Measurements from ENCODE around the gene TLX1.
A peak's percentile ranks its signal among the peaks of the same experiment; 100 is the strongest.
"Not testable (repeated sequence)": the region's sequence is repeated elsewhere in the genome, so short reads cannot be mapped to it uniquely, and the experiment has no call there.

TLX1 gene

GRCh38 chr10:101152316-101152715 is 21.2 kb downstream of the TLX1 start:
- DNase-seq (ENCODE audit: low read depth), result no peak

GRCh38 chr10:101154506-101154905 is 23.4 kb downstream of the TLX1 start:
- not testable (repeated sequence) for DNase-seq (ENCODE audit: low read depth)

GRCh38 chr10:101155896-101156295 is 24.8 kb downstream of the TLX1 start:
- no peak for DNase-seq (ENCODE audit: low read depth)

GRCh38 chr10:101157756-101158458 is 26.8 kb downstream of the TLX1 start:
- no peak for DNase-seq (ENCODE audit: low read depth)

- DNase-seq (ENCODE audit: low read depth), result no peak
These were observed 27.5 kb downstream of the TLX1 start for GRCh38 chr10:101158459-101159058.

- DNase-seq (ENCODE audit: low read depth), result peak; percentile 43
These were observed 30.6 kb downstream of the TLX1 start for GRCh38 chr10:101161494-101162299.

- no peak for DNase-seq (ENCODE audit: low read depth)
These were observed 31.6 kb downstream of the TLX1 start for GRCh38 chr10:101162677-101163076.

- DNase-seq (ENCODE audit: low read depth), result no peak
These were observed 32.9 kb downstream of the TLX1 start for GRCh38 chr10:101164020-101164419.

- no peak for DNase-seq (ENCODE audit: low read depth)
These were observed 34.6 kb downstream of the TLX1 start for GRCh38 chr10:101165736-101166135.

- DNase-seq (ENCODE audit: low read depth), result no peak
These were observed 35.3 kb downstream of the TLX1 start for GRCh38 chr10:101166430-101166829.

GRCh38 chr10:101172741-101173140 is 41.6 kb downstream of the TLX1 start:
- DNase-seq (ENCODE audit: low read depth), result no peak

- no peak for DNase-seq (ENCODE audit: low read depth)
These were observed 43.2 kb downstream of the TLX1 start for GRCh38 chr10:101174319-101174718.

- no peak for DNase-seq (ENCODE audit: low read depth)
These were observed 45.5 kb downstream of the TLX1 start for GRCh38 chr10:101176577-101176976.

- no peak for DNase-seq (ENCODE audit: low read depth)
These were observed 51.8 kb downstream of the TLX1 start for GRCh38 chr10:101182936-101183335.

- no peak for DNase-seq (ENCODE audit: low read depth)
These were observed 52.5 kb downstream of the TLX1 start for GRCh38 chr10:101183458-101184183.

Data from stimulated activated CD8-positive, alpha-beta memory T cell treated with anti-CD3 and anti-CD28 coated beads, Interleukin-7, amount 100 ng/mL, for 24 hours (primary cell).